IPS DF 6.9 (cell line): ENCODE measurements around the gene VEPH1.

ENCODE experiments used
- DNase-seq: peaks from one replicate; pipeline ENCODE4 v3.0.0-alpha.2; 2013; ENCODE audit warnings: low read depth, low spot score
- H3K27ac ChIP-seq: one replicate; pipeline ENCODE4 v1.5.1; 2013; ENCODE audit warnings: low read length, control low read depth
- H3K27me3 ChIP-seq: 2 replicates; pipeline ENCODE4 v1.6.1; 2013; ENCODE audit warnings: mild to moderate bottlenecking, low read length; ENCODE audit not compliant: control insufficient read depth, insufficient read depth
- H3K36me3 ChIP-seq: 2 replicates; pipeline ENCODE4 v1.6.1; 2013; ENCODE audit warnings: low read length; ENCODE audit not compliant: control insufficient read depth, insufficient read depth
- H3K4me1 ChIP-seq: 2 replicates; pipeline ENCODE4 v1.6.1; 2013; ENCODE audit warnings: low read length; ENCODE audit not compliant: control insufficient read depth, insufficient read depth
- H3K4me3 ChIP-seq: 2 replicates; pipeline ENCODE4 v1.5.1; 2013; ENCODE audit warnings: mild to moderate bottlenecking, low read length
- H3K9me3 ChIP-seq: 2 replicates; pipeline ENCODE4 v1.6.1; 2013; ENCODE audit warnings: low read length, inconsistent platforms; ENCODE audit not compliant: control insufficient read depth, insufficient read depth
- WGBS: extraction: QIAGEN DNeasy Blood & Tissue Kit; methylation state at CpG from one replicate; pipeline ENCODE4 v1.1.7; 2013; ENCODE audit warnings: mixed read lengths, missing lambda C conversion rate; ENCODE audit not compliant: insufficient read length, insufficient coverage; 5-methylcytosine and 5-hydroxymethylcytosine counted together

Gene VEPH1

DNA sequence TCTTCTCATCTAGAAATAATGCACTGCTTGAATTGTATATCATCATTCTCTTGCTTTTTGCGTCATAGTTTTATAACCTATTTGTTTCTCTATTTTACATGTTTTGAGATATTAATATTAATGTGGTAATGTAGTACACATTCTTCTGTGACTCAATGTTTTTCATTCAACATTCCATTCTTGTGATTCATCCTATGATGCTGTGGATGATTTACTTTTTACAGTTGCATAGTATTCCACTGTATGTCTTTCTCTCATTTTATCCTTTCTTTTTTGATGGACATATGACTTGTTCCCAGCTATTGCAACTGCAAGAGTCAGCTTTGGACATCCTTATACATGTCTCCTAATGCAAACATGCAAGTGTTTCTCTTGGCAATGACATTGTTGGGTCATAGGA, 20.6 kb upstream of the VEPH1 start:
- Histone ChIP-seq H3K27me3 (no peaks in the 10 kb centered on the region), H3K9me3 (no peaks in the 10 kb centered on the region), H3K36me3 (no peaks in the 10 kb centered on the region), H3K4me3 (no peak overlapping the region), H3K4me1 (no peaks in the 10 kb centered on the region), H3K27ac (no peak overlapping the region)
- no CpG with 5 or more reads among the region's 1 CpG for WGBS
- no peak for DNase-seq

DNA sequence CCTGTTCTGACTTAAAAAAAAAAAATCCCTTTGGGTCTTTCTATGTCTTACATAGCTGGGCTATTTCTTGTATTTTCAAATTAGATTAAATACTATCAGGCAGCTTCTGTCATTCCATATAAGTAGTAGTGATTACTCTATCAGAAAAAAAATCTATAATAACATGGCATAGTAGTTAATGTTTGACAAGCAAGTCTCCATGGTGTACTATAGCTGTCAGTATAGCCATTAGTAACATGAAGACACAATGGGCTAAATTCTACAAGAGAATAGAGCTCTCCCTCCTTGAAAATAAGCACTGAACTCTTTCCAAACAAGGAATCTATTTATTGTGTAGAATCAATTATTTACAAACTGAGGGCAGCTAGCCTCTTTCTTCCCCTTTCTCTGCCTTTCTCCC, 19.4 kb upstream of the VEPH1 start:
- no peak overlapping the region for H3K4me3 ChIP-seq
- H3K36me3 ChIP-seq, result no peaks in the 10 kb centered on the region
- no peak overlapping the region for H3K27ac ChIP-seq
- H3K27me3 ChIP-seq, result no peaks in the 10 kb centered on the region
- no peaks in the 10 kb centered on the region for H3K9me3 ChIP-seq
- no peaks in the 10 kb centered on the region for H3K4me1 ChIP-seq
- DNase-seq, result no peak

DNA sequence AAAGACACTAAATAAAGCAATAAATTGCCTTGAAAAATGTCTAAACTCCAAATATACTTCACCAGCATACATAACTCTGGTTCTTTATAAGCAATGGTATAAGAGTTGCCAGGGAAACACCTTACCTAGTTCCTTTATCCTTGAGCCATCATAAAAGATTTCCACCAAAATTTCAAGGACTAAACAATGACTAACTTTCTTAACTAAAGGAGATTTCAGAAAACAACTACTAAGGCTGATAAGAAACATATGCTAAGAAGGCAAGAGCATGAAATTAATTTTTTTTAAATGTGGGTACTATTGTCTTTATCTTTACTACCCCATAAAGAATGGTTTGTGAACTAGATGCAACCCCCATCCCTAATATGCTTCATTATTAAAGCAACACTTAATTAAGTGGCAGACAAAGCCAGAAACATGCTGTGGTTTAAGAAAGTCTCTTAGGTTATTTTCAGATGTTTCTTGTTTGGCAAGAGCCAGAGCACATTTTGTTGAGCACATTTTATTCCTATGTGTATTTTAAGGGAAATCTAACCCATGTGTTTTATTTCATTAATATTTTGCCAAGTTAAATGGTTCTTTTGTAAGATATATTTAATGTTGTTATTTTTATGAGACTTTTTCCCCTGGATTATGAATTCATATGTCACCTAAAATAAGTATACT, 17.4 kb upstream of the VEPH1 start:
- DNase-seq, result no peak

DNA sequence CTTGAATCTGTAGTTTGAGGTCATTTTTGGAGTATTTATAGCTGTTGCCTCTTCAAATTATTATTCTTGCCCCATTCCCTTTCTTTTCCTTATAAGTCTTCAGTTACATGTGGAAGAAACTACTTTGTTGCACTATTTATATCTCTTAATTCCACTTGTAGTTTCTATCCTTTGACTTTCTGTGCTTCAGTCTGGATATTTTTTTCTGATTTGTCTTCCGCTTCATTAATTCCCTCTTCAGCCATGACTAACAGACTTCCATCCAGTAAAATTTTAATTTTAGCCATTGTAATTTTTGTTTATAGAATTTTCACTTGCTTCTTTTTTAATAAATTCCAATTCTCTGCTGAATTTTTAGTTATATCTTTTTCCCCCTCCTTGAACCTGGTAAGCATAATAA, 15.7 kb upstream of the VEPH1 start:
- no CpG with 5 or more reads among the region's 1 CpG for WGBS
- DNase-seq, result no peak
- Histone ChIP-seq H3K4me3 (no peak overlapping the region), H3K36me3 (no peaks in the 10 kb centered on the region), H3K4me1 (no peaks in the 10 kb centered on the region), H3K27me3 (no peaks in the 10 kb centered on the region), H3K27ac (no peak overlapping the region), H3K9me3 (no peaks in the 10 kb centered on the region)

More for the DNA sequence above, 17.4 kb upstream of the VEPH1 start:
- H3K4me3 ChIP-seq, result no peak overlapping the region
- H3K27ac ChIP-seq, result no peak overlapping the region
- H3K27me3 ChIP-seq, result no peaks in the 10 kb centered on the region
- no peaks in the 10 kb centered on the region for H3K4me1 ChIP-seq
- no peaks in the 10 kb centered on the region for H3K36me3 ChIP-seq
- no peaks in the 10 kb centered on the region for H3K9me3 ChIP-seq

DNA sequence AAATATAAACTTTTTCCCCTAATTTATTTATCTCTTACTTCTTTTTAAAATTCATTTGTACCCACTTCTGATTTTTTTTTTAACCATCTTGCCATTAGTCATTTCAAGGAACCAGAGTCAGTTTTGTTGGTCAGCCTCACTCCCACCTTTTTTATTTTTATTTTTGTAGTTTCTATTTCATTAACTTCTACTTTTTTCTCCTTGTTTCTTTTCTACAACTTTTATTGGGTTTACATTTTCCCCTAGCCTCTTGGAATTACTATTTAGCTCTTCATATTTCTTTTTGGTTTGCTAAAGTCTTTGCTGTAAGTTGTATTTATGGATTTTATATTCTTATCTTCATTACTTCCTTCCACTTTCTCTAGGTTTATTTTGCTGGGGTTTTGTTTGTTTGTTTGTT, 13.7 kb upstream of the VEPH1 start:
- DNase-seq, result no peak
- Histone ChIP-seq H3K36me3 (no peaks in the 10 kb centered on the region), H3K4me3 (no peak overlapping the region), H3K4me1 (no peaks in the 10 kb centered on the region), H3K27me3 (no peaks in the 10 kb centered on the region), H3K9me3 (no peaks in the 10 kb centered on the region), H3K27ac (no peak overlapping the region)

DNA sequence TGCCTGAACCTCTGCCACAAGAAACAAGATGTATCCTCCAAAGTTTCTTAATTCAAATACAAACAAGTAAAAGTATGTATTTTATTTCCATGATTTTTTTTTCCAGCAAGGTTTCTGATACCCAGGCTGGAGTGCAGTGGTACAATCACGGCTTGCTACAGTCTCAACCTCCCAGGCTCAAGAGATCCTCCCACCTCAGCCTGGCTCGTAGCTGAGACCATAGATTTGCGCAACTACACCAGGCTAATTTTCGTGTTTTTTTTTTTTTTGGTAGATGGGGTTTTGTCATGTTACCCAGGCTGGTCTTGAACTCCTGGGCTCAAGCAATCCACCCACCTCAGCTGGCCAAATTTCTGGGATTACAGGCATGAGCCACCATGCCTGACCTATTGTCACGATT, 12.2 kb upstream of the VEPH1 start:
- H3K36me3 ChIP-seq, result no peaks in the 10 kb centered on the region
- H3K4me1 ChIP-seq, result no peaks in the 10 kb centered on the region
- H3K27ac ChIP-seq, result no peak overlapping the region
- no peak for DNase-seq
- no peaks in the 10 kb centered on the region for H3K9me3 ChIP-seq
- no peak overlapping the region for H3K4me3 ChIP-seq
- no CpG with 5 or more reads among the region's 5 CpGs for WGBS
- H3K27me3 ChIP-seq, result no peaks in the 10 kb centered on the region

DNA sequence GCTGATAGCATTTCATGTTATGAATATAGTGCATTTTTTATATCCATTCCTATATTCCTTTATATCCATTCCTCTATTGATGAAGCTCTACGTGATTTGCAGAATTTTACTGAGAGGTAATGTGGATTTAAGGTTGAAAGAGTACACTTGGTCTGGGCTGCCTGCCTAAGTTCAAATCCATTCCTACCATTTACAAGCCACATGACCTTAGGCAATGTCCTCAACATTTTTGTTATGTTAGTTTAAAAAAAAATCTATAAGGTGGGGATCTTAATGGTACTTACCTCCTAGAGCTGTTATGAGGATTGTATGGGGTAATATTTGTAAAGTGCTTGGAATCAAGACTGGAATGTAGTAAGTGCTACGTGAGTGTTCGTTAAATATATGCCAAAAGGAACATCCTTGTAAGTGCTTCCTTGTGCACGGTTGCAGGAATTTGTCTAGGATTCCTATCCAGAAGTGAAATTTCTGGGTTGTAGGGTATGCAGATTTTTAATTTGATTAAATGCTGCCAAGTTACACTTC, 11.2 kb upstream of the VEPH1 start:
- Histone ChIP-seq H3K36me3 (no peaks in the 10 kb centered on the region), H3K9me3 (no peaks in the 10 kb centered on the region), H3K27me3 (no peaks in the 10 kb centered on the region), H3K4me1 (no peaks in the 10 kb centered on the region), H3K4me3 (no peak overlapping the region), H3K27ac (no peak overlapping the region)
- DNase-seq, result no peak
- WGBS, result no CpG with 5 or more reads among the region's 4 CpGs

DNA sequence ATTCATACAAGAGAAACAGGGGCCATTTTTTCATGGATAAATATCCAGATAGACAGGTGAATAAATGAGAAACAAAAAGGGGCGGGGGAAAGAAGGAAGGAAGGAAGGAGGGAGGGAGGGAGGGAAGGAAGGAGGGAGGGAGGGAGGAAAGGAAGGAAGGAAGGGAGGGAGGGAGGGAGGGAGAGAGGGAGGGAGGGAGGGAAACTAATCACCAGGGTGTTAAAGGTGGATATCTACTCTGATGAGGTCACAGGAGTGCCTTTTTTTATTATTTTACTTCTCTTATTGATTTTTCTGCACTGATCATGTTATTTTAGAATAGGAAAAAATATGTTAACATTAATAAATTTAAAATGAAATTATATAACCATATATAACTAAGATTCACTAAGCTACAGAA, 10.4 kb upstream of the VEPH1 start:
- H3K27me3 ChIP-seq, result no peaks in the 10 kb centered on the region
- no peak for DNase-seq
- no peak overlapping the region for H3K4me3 ChIP-seq
- no CpG with 5 or more reads among the region's 1 CpG for WGBS
- H3K9me3 ChIP-seq, result no peaks in the 10 kb centered on the region
- no peaks in the 10 kb centered on the region for H3K4me1 ChIP-seq
- H3K27ac ChIP-seq, result no peak overlapping the region
- no peaks in the 10 kb centered on the region for H3K36me3 ChIP-seq

DNA sequence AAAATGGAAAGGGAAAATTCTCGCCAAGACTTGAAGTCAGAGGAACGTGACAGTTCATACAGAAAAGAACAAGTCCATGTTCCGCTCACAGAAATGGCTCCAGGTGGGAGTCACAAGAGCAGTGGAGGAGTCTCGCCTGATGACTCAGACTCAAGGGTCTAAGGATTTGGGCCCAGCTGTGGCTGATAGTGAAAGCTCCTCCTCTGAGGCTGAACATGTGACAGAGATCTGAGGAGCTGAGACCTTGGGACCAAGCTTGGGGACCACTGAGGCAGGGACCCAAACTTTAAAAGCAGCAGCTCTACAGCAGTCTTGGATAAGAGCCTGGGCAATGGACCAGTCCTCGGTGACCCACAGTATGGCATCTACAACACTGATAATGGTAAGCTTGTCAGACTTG, 9.3 kb upstream of the VEPH1 start:
- WGBS, result no CpG with 5 or more reads among the region's 5 CpGs
- Histone ChIP-seq H3K4me3 (no peak overlapping the region), H3K9me3 (no peaks in the 10 kb centered on the region), H3K36me3 (no peaks in the 10 kb centered on the region), H3K27me3 (no peaks in the 10 kb centered on the region), H3K4me1 (no peaks in the 10 kb centered on the region), H3K27ac (no peak overlapping the region)
- DNase-seq, result no peak

DNA sequence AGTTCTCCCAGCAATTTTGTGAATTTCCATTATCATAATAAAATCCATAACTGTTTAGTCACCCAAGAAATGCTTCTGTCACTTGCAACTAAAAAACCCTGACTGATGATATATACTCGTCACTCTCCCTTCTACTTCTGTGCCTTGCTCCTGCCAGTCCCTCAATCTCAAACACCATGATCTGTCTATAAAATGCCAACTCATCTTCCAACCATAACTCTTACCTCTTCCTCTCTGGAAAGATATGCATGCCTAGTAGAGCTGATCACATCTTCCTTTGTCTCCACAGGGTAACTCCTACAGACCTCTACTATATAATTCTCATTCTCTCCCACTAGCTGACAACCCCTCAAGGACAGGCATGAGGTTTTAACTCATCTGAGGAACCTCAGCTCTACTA, 5.2 kb upstream of the VEPH1 start:
- no peak overlapping the region for H3K4me3 ChIP-seq
- no peaks in the 10 kb centered on the region for H3K36me3 ChIP-seq
- DNase-seq, result no peak
- no peaks in the 10 kb centered on the region for H3K27me3 ChIP-seq
- H3K9me3 ChIP-seq, result no peaks in the 10 kb centered on the region
- no CpG with 5 or more reads among the region's 1 CpG for WGBS
- no peak overlapping the region for H3K27ac ChIP-seq
- H3K4me1 ChIP-seq, result no peaks in the 10 kb centered on the region

DNA sequence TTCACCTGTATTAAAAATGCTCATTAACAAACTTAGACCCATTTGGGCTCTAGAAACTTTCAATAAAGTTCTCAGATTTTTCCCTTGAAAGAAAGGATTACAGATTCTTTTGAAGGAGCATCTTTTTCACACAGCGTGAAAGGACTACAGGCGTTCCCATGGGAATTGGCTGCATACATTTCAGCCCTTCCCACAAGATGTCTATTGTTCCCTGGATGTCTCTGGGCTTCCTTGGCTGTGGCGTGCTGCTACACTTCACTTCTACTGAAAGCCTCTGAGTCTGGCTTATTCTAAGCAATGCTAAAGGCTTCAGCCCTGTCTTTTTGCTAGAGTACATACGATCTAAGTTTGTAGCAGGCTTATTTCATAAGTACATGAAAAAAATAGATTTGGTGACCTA, 1.4 kb downstream of the VEPH1 start:
- Histone ChIP-seq H3K4me1 (peaks cover 3% of the 10 kb centered on the region; the same call in 1 of the 2 replicates), H3K4me3 (no peak overlapping the region), H3K36me3 (no peaks in the 10 kb centered on the region), H3K27ac (no peak overlapping the region), H3K9me3 (no peaks in the 10 kb centered on the region), H3K27me3 (no peaks in the 10 kb centered on the region)
- DNase-seq, result no peak
- WGBS, result no CpG with 5 or more reads among the region's 4 CpGs
